Measurements from ENCODE around the gene NCF2.

The NCF2 gene

GRCh38 chr1:183584147-183584546, 6.1 kb downstream of the NCF2 start:
- DNase-seq (ENCODE audit: low read depth in 2 of 2), result no peak

GRCh38 chr1:183583466-183583865, 6.8 kb downstream of the NCF2 start:
- DNase-seq (ENCODE audit: low read depth in 2 of 2), result no peak

- DNase-seq (ENCODE audit: low read depth in 2 of 2), result no peak
These were observed 8.1 kb downstream of the NCF2 start for GRCh38 chr1:183582021-183582713.

- no peak for DNase-seq (ENCODE audit: low read depth in 2 of 2)
These were observed 10.0 kb downstream of the NCF2 start for GRCh38 chr1:183580281-183580682.

- no peak for DNase-seq (ENCODE audit: low read depth in 2 of 2)
These were observed 11.4 kb downstream of the NCF2 start for GRCh38 chr1:183578856-183579255.

GRCh38 chr1:183577897-183578465, 12.3 kb downstream of the NCF2 start:
- no peak for DNase-seq (ENCODE audit: low read depth in 2 of 2)

- no peak for DNase-seq (ENCODE audit: low read depth in 2 of 2)
These were observed 13.7 kb downstream of the NCF2 start for GRCh38 chr1:183576537-183576936.

GRCh38 chr1:183575606-183576005, 14.7 kb downstream of the NCF2 start:
- no peak for DNase-seq (ENCODE audit: low read depth in 2 of 2)

GRCh38 chr1:183572721-183573120, 17.5 kb downstream of the NCF2 start:
- no peak for DNase-seq (ENCODE audit: low read depth in 2 of 2)

GRCh38 chr1:183571678-183572268, 18.5 kb downstream of the NCF2 start:
- no peak for DNase-seq (ENCODE audit: low read depth in 2 of 2)

- no peak for DNase-seq (ENCODE audit: low read depth in 2 of 2)
These were observed 19.8 kb downstream of the NCF2 start for GRCh38 chr1:183570451-183570850.

GRCh38 chr1:183569801-183570200, 20.5 kb downstream of the NCF2 start:
- no peak for DNase-seq (ENCODE audit: low read depth in 2 of 2)

- no peak for DNase-seq (ENCODE audit: low read depth in 2 of 2)
These were observed 21.1 kb downstream of the NCF2 start for GRCh38 chr1:183569141-183569540.

GRCh38 chr1:183568176-183569021, 21.9 kb downstream of the NCF2 start:
- DNase-seq (ENCODE audit: low read depth in 2 of 2), result peak in 1 of 2 donors; percentile 15

GRCh38 chr1:183567584-183567983, 22.7 kb downstream of the NCF2 start:
- DNase-seq (ENCODE audit: low read depth in 2 of 2), result no peak

- no peak for DNase-seq (ENCODE audit: low read depth in 2 of 2)
These were observed 24.2 kb downstream of the NCF2 start for GRCh38 chr1:183566026-183566425.

- no peak for DNase-seq (ENCODE audit: low read depth in 2 of 2)
These were observed 25.0 kb downstream of the NCF2 start for GRCh38 chr1:183565261-183565660.

- no peak for DNase-seq (ENCODE audit: low read depth in 2 of 2)
These were observed 27.6 kb downstream of the NCF2 start for GRCh38 chr1:183562701-183563100.

- DNase-seq (ENCODE audit: low read depth in 2 of 2), result no peak
These were observed 31.2 kb downstream of the NCF2 start for GRCh38 chr1:183559061-183559460.

- no peak for DNase-seq (ENCODE audit: low read depth in 2 of 2)
These were observed 35.7 kb downstream of the NCF2 start for GRCh38 chr1:183554577-183554976.

- no peak for DNase-seq (ENCODE audit: low read depth in 2 of 2)
These were observed 36.5 kb downstream of the NCF2 start for GRCh38 chr1:183553764-183554163.

- DNase-seq (ENCODE audit: low read depth in 2 of 2), result no peak
These were observed 36.9 kb downstream of the NCF2 start for GRCh38 chr1:183553331-183553730.
